Stimulated activated CD4-positive, alpha-beta T cell treated with anti-CD3 and anti-CD28 coated beads, Interleukin-12 subunit alpha, Interleukin-12 subunit beta, amount 100 ng/mL, for 4 hours (primary cell): Measurements from ENCODE around the gene SRR.
"Not testable (repeated sequence)": the region's sequence is repeated elsewhere in the genome, so short reads cannot be mapped to it uniquely, and the experiment has no call there.

Experiments used
- DNase-seq: peaks from one replicate; pipeline ENCODE4 v3.0.0-alpha.2; 2020

Gene SRR

GRCh38 chr17:2295575-2295974 is 8.2 kb upstream of the SRR start:
- DNase-seq = no peak

- no peak for DNase-seq
Observed at GRCh38 chr17:2297023-2297422, 6.7 kb upstream of the SRR start.

- DNase-seq = no peak
Observed at GRCh38 chr17:2299136-2299535, 4.6 kb upstream of the SRR start.

GRCh38 chr17:2299756-2300155 is 4.0 kb upstream of the SRR start:
- DNase-seq = no peak

GRCh38 chr17:2302778-2303203 is 959 bp upstream of the SRR start:
- DNase-seq = no peak

GRCh38 chr17:2304931-2305330 is 1.2 kb downstream of the SRR start:
- DNase-seq = no peak

- DNase-seq = no peak
Observed at GRCh38 chr17:2309338-2310154, 5.8 kb downstream of the SRR start.

- DNase-seq = no peak
Observed at GRCh38 chr17:2312736-2313135, 9.0 kb downstream of the SRR start.

GRCh38 chr17:2316916-2317205 is 13.1 kb downstream of the SRR start:
- DNase-seq = not testable (repeated sequence)

- no peak for DNase-seq
Observed at GRCh38 chr17:2317796-2318195, 14.0 kb downstream of the SRR start.

- no peak for DNase-seq
Observed at GRCh38 chr17:2319051-2319450, 15.3 kb downstream of the SRR start.

- DNase-seq = no peak
Observed at GRCh38 chr17:2321399-2321798, 17.6 kb downstream of the SRR start.

GRCh38 chr17:2323629-2324314 is 20.0 kb downstream of the SRR start:
- DNase-seq = no peak

- no peak for DNase-seq
Observed at GRCh38 chr17:2331303-2331702, 27.6 kb downstream of the SRR start.

GRCh38 chr17:2335726-2336214 is 32.0 kb downstream of the SRR start:
- DNase-seq = no peak

GRCh38 chr17:2336215-2336851 is 32.6 kb downstream of the SRR start, which contains the start of gene TSR1:
TSR1 (minus strand) TSS chr17:2336457; CDS start chr17:2336427, 30 bp downstream.
- DNase-seq = peak; percentile 86

GRCh38 chr17:2336852-2337543 is 33.2 kb downstream of the SRR start, which contains the start of gene SGSM2:
SGSM2 (plus strand) TSS chr17:2337501; CDS start chr17:2337689, 188 bp downstream.
- DNase-seq = peak; percentile 70

- DNase-seq = peak; percentile 44
Observed at GRCh38 chr17:2337544-2338314, 34.0 kb downstream of the SRR start.

GRCh38 chr17:2338315-2338657 is 34.5 kb downstream of the SRR start:
- no peak for DNase-seq

- DNase-seq = no peak
Observed at GRCh38 chr17:2343421-2343820, 39.7 kb downstream of the SRR start.

- DNase-seq = no peak
Observed at GRCh38 chr17:2344528-2344927, 40.8 kb downstream of the SRR start.

- no peak for DNase-seq
Observed at GRCh38 chr17:2346475-2346874, 42.7 kb downstream of the SRR start.
